WTC11 (cell line): ENCODE results near the gene KCNMA1. TPM values are rescaled to one million over a fixed set of nuclear protein-coding genes. Genes with fewer than 3 reads are reported as not detected.

Experiments used
- ATAC-seq: fragments of 200-7000 bp; cut with Tn5 transposase; 2 replicates; pipeline ENCODE4 v1.10.0; 2021; ENCODE audit warnings: mild to moderate bottlenecking, moderate library complexity
- CTCF ChIA-PET: fragments of 300-600 bp; sonication (Branson Sonifier 250); formaldehyde crosslinking; loops from one replicate; lab custom pipeline; 2021; ENCODE audit warnings: antibody characterized with exemption; lab: Charles Lee
- POLR2A ChIA-PET: fragments of 350-600 bp; sonication (Branson Sonifier 250); formaldehyde crosslinking; loops from one replicate; lab custom pipeline; 2021; ENCODE audit warnings: antibody characterized with exemption; lab: Charles Lee
- DNase-seq: peaks from one replicate; pipeline ENCODE4 v3.0.0; 2021; ENCODE audit warnings: low spot score
- H3K27ac Mint-ChIP-seq: 2 replicates; pipeline ENCODE4 v1.8.0; 2021; ENCODE audit warnings: mixed read lengths
- H3K27me3 Mint-ChIP-seq: 2 replicates; pipeline ENCODE4 v1.8.0; 2021; ENCODE audit warnings: low read depth, mild to moderate bottlenecking, moderate library complexity, mixed read lengths
- H3K36me3 Mint-ChIP-seq: 2 replicates; pipeline ENCODE4 v1.8.0; 2021; ENCODE audit warnings: mixed read lengths
- H3K4me1 Mint-ChIP-seq: 2 replicates; pipeline ENCODE4 v1.8.0; 2022; ENCODE audit warnings: mixed read lengths
- H3K4me3 Mint-ChIP-seq: 2 replicates; pipeline ENCODE4 v1.8.0; 2021; ENCODE audit warnings: mild to moderate bottlenecking, moderate library complexity, mixed read lengths
- H3K9me3 Mint-ChIP-seq: 2 replicates; pipeline ENCODE4 v1.8.0; 2021; ENCODE audit warnings: mixed read lengths
- CBFB ChIP-seq: sonication (generic); formaldehyde crosslinking; IDR thresholded peaks from 2 replicates; pipeline ENCODE4 v1.8.1; 2022; ENCODE audit warnings: mild to moderate bottlenecking, low read depth, missing genetic modification reagents
- CREM ChIP-seq: sonication (generic); formaldehyde crosslinking; IDR thresholded peaks from 2 replicates; pipeline ENCODE4 v1.8.1; 2022; ENCODE audit warnings: mild to moderate bottlenecking, missing genetic modification reagents, moderate library complexity
- E2F4 ChIP-seq: sonication (generic); formaldehyde crosslinking; IDR thresholded peaks from 2 replicates; pipeline ENCODE4 v1.8.1; 2022; ENCODE audit warnings: low read depth, mild to moderate bottlenecking, moderate library complexity, missing genetic modification reagents, borderline replicate concordance
- JUN ChIP-seq: sonication (generic); formaldehyde crosslinking; IDR thresholded peaks from 2 replicates; pipeline ENCODE4 v1.8.0; 2023; ENCODE audit warnings: mild to moderate bottlenecking, missing genetic modification reagents
- MAX ChIP-seq: sonication (generic); formaldehyde crosslinking; IDR thresholded peaks from 2 replicates; pipeline ENCODE4 v1.8.0; 2022; ENCODE audit warnings: mild to moderate bottlenecking, missing genetic modification reagents
- NFATC4 ChIP-seq: fragments of 250-450 bp; sonication (Bioruptor Pico); IDR thresholded peaks from 2 replicates; pipeline ENCODE4 v1.9.0; 2021; ENCODE audit warnings: mild to moderate bottlenecking
- NFYB ChIP-seq: sonication (generic); formaldehyde crosslinking; conservative IDR thresholded peaks from 2 replicates; pipeline ENCODE4 v1.8.0; 2022; ENCODE audit warnings: low read depth, missing genetic modification reagents
- PREB ChIP-seq: sonication (generic); formaldehyde crosslinking; IDR thresholded peaks from 2 replicates; pipeline ENCODE4 v1.8.1; 2022; ENCODE audit warnings: mild to moderate bottlenecking, missing genetic modification reagents, moderate library complexity, borderline replicate concordance
- ZNF232 ChIP-seq: sonication (generic); formaldehyde crosslinking; IDR thresholded peaks from 2 replicates; pipeline ENCODE4 v1.8.0; 2022; ENCODE audit warnings: mild to moderate bottlenecking, missing genetic modification reagents
- ZNF317 ChIP-seq: sonication (generic); formaldehyde crosslinking; IDR thresholded peaks from 2 replicates; pipeline ENCODE4 v1.8.1; 2023; ENCODE audit warnings: low read depth, mild to moderate bottlenecking, moderate library complexity, missing genetic modification reagents, borderline replicate concordance
- ZNF671 ChIP-seq: fragments of 250-450 bp; sonication (Bioruptor Pico); IDR thresholded peaks from 2 replicates; pipeline ENCODE4 v1.8.0; 2021; ENCODE audit warnings: mild to moderate bottlenecking
- total RNA-seq: library from RNA; stranded (reverse); gene quantifications from 3 replicates; pipeline ENCODE4 v1.2.3, GENCODE V29; 2021
- TF ChIP-seq, protein P1 (sequence below): sonication (generic); formaldehyde crosslinking; IDR thresholded peaks from 2 replicates; pipeline ENCODE4 v1.8.1; 2023; ENCODE audit warnings: mild to moderate bottlenecking, missing genetic modification reagents, moderate library complexity
- TF ChIP-seq, protein P2 (sequence below): sonication (generic); formaldehyde crosslinking; IDR thresholded peaks from 2 replicates; pipeline ENCODE4 v1.8.1; 2022; ENCODE audit warnings: missing genetic modification reagents, borderline replicate concordance
- TF ChIP-seq, protein P3 (sequence below): fragments of 250-450 bp; sonication (Bioruptor Pico); IDR thresholded peaks from 2 replicates; pipeline ENCODE4 v1.8.0; 2021; ENCODE audit warnings: mild to moderate bottlenecking
- TF ChIP-seq, protein P4 (sequence below): fragments of 250-450 bp; sonication (Bioruptor Pico); IDR thresholded peaks from 2 replicates; pipeline ENCODE4 v1.9.0; 2021; ENCODE audit warnings: mild to moderate bottlenecking, borderline replicate concordance
- TF ChIP-seq, protein P5 (sequence below): fragments of 250-450 bp; sonication (Bioruptor Pico); IDR thresholded peaks from 2 replicates; pipeline ENCODE4 v1.9.0; 2021; ENCODE audit warnings: mild to moderate bottlenecking

Gene KCNMA1
- total RNA-seq, 1 experiment from 2014 or later = 7.3 TPM

DNA sequence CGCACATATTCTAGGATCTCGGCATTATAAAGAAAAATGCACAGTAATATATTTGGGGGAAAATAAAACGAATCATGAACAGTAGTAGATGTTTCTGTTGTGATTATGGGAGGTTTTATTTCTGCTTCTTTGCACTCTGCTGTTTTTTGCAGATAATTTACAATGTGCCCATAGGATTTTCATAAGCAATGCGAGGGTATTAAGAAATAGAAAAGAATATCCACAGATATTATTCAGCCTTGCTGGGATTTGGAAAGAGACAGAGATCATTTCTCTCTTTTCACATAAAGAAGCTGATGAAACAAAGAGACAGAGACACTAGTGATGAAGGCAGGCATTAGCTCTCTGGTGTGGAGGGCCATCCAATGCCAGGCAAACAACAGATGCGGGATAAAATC, 158.6 kb downstream of the KCNMA1 start:
- H3K27ac Mint-ChIP-seq = no peak overlapping the region

More for the DNA sequence above, 158.6 kb downstream of the KCNMA1 start:
- ChIA-PET CTCF (no interaction called here), POLR2A (no interaction called here)
- Mint-ChIP-seq H3K4me3 (no peak overlapping the region), H3K9me3 (no peaks in the 10 kb centered on the region), H3K36me3 (no peaks in the 10 kb centered on the region), H3K4me1 (peaks cover under 1% of the 10 kb centered on the region; the same call in 1 of the 2 replicates), H3K27me3 (no peaks in the 10 kb centered on the region)
- TF ChIP-seq, protein P1, sequence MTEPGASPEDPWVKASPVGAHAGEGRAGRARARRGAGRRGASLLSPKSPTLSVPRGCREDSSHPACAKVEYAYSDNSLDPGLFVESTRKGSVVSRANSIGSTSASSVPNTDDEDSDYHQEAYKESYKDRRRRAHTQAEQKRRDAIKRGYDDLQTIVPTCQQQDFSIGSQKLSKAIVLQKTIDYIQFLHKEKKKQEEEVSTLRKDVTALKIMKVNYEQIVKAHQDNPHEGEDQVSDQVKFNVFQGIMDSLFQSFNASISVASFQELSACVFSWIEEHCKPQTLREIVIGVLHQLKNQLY (CRISPR knock-in tag) = no peak
- TF ChIP-seq MAX (CRISPR knock-in tag) (no peak), NFYB (CRISPR knock-in tag) (no peak), CREM (CRISPR knock-in tag) (no peak), ZNF317 (CRISPR knock-in tag) (no peak), CBFB (no peak), ZNF232 (no peak), PREB (CRISPR knock-in tag) (no peak), NFATC4 (CRISPR knock-in tag) (no peak), JUN (no peak), E2F4 (CRISPR knock-in tag) (no peak), ZNF671 (CRISPR knock-in tag) (no peak)
- TF ChIP-seq, protein P2, sequence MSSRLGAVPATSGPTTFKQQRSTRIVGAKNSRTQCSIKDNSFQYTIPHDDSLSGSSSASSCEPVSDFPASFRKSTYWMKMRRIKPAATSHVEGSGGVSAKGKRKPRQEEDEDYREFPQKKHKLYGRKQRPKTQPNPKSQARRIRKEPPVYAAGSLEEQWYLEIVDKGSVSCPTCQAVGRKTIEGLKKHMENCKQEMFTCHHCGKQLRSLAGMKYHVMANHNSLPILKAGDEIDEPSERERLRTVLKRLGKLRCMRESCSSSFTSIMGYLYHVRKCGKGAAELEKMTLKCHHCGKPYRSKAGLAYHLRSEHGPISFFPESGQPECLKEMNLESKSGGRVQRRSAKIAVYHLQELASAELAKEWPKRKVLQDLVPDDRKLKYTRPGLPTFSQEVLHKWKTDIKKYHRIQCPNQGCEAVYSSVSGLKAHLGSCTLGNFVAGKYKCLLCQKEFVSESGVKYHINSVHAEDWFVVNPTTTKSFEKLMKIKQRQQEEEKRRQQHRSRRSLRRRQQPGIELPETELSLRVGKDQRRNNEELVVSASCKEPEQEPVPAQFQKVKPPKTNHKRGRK (CRISPR knock-in tag) = no peak
- TF ChIP-seq, protein P3, sequence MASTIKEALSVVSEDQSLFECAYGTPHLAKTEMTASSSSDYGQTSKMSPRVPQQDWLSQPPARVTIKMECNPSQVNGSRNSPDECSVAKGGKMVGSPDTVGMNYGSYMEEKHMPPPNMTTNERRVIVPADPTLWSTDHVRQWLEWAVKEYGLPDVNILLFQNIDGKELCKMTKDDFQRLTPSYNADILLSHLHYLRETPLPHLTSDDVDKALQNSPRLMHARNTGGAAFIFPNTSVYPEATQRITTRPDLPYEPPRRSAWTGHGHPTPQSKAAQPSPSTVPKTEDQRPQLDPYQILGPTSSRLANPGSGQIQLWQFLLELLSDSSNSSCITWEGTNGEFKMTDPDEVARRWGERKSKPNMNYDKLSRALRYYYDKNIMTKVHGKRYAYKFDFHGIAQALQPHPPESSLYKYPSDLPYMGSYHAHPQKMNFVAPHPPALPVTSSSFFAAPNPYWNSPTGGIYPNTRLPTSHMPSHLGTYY (CRISPR knock-in tag) = no peak
- TF ChIP-seq, protein P4, sequence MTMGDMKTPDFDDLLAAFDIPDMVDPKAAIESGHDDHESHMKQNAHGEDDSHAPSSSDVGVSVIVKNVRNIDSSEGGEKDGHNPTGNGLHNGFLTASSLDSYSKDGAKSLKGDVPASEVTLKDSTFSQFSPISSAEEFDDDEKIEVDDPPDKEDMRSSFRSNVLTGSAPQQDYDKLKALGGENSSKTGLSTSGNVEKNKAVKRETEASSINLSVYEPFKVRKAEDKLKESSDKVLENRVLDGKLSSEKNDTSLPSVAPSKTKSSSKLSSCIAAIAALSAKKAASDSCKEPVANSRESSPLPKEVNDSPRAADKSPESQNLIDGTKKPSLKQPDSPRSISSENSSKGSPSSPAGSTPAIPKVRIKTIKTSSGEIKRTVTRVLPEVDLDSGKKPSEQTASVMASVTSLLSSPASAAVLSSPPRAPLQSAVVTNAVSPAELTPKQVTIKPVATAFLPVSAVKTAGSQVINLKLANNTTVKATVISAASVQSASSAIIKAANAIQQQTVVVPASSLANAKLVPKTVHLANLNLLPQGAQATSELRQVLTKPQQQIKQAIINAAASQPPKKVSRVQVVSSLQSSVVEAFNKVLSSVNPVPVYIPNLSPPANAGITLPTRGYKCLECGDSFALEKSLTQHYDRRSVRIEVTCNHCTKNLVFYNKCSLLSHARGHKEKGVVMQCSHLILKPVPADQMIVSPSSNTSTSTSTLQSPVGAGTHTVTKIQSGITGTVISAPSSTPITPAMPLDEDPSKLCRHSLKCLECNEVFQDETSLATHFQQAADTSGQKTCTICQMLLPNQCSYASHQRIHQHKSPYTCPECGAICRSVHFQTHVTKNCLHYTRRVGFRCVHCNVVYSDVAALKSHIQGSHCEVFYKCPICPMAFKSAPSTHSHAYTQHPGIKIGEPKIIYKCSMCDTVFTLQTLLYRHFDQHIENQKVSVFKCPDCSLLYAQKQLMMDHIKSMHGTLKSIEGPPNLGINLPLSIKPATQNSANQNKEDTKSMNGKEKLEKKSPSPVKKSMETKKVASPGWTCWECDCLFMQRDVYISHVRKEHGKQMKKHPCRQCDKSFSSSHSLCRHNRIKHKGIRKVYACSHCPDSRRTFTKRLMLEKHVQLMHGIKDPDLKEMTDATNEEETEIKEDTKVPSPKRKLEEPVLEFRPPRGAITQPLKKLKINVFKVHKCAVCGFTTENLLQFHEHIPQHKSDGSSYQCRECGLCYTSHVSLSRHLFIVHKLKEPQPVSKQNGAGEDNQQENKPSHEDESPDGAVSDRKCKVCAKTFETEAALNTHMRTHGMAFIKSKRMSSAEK (CRISPR knock-in tag) = no peak
- TF ChIP-seq, protein P5, sequence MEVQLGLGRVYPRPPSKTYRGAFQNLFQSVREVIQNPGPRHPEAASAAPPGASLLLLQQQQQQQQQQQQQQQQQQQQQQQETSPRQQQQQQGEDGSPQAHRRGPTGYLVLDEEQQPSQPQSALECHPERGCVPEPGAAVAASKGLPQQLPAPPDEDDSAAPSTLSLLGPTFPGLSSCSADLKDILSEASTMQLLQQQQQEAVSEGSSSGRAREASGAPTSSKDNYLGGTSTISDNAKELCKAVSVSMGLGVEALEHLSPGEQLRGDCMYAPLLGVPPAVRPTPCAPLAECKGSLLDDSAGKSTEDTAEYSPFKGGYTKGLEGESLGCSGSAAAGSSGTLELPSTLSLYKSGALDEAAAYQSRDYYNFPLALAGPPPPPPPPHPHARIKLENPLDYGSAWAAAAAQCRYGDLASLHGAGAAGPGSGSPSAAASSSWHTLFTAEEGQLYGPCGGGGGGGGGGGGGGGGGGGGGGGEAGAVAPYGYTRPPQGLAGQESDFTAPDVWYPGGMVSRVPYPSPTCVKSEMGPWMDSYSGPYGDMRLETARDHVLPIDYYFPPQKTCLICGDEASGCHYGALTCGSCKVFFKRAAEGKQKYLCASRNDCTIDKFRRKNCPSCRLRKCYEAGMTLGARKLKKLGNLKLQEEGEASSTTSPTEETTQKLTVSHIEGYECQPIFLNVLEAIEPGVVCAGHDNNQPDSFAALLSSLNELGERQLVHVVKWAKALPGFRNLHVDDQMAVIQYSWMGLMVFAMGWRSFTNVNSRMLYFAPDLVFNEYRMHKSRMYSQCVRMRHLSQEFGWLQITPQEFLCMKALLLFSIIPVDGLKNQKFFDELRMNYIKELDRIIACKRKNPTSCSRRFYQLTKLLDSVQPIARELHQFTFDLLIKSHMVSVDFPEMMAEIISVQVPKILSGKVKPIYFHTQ (CRISPR knock-in tag) = no peak
- ATAC-seq (no peak), DNase-seq (no peak)
